Kidney (tissue), 14 donors: ENCODE results near the gene ARHGAP29. TPM values are rescaled to one million over a fixed set of nuclear protein-coding genes. Genes with fewer than 3 reads are reported as not detected.

ENCODE experiments used
- DNase-seq, 5 donors: peaks; one replicate each; pipeline ENCODE4 v3.0.0-alpha.2; 2013 to 2020
- FAIRE-seq: peaks from 2 replicates; lab custom pipeline; 2012; peaks lifted over from hg19 to GRCh38; lab: Jason Lieb, UNC
- H3K27ac ChIP-seq, 2 donors: one replicate each; pipeline ENCODE4 v1.7.0; 2013; ENCODE audit warnings: low read depth in 2 of 2, low read length in 2 of 2, inconsistent platforms in 1 of 2
- H3K27me3 ChIP-seq: one replicate; pipeline ENCODE4 v1.7.1; 2013; ENCODE audit warnings: low read length, inconsistent platforms; ENCODE audit not compliant: control insufficient read depth, insufficient read depth
- H3K36me3 ChIP-seq, 3 donors: one replicate each; pipeline versions ENCODE4 v1.7.0 to v1.7.1; 2013; ENCODE audit warnings: low read length in 3 of 3, control low read depth in 1 of 3, inconsistent platforms in 1 of 3; ENCODE audit not compliant: insufficient read depth in 3 of 3, control insufficient read depth in 2 of 3
- H3K4me1 ChIP-seq, 3 donors: one replicate each; pipeline versions ENCODE4 v1.7.0 to v1.7.1; 2013; ENCODE audit warnings: low read length in 3 of 3, inconsistent platforms in 1 of 3, low read depth in 1 of 3; ENCODE audit not compliant: control insufficient read depth in 2 of 3, insufficient read depth in 2 of 3
- H3K4me3 ChIP-seq, 3 donors: one replicate each; pipeline versions ENCODE4 v1.7.0 to v1.8.1; 2013; ENCODE audit warnings: low read length in 3 of 3, control low read depth in 1 of 3, inconsistent platforms in 1 of 3
- H3K9ac ChIP-seq, 3 donors: one replicate each; pipeline versions ENCODE4 v1.7.0 to v1.7.1; 2013; ENCODE audit warnings: low read length in 3 of 3, control low read depth in 1 of 3, inconsistent platforms in 1 of 3
- H3K9me3 ChIP-seq, 3 donors: one replicate each; pipeline versions ENCODE4 v1.7.0 to v1.7.1; 2013; ENCODE audit warnings: low read length in 3 of 3, control low read depth in 1 of 3, inconsistent platforms in 1 of 3; ENCODE audit not compliant: control insufficient read depth in 2 of 3, insufficient read depth in 1 of 3
- intact Hi-C: fragments of 100-400 bp; cut with DNase I; formaldehyde crosslinking; loops from one replicate; pipeline ENCODE4 v1.11.1; 2022
- polyA plus RNA-seq: library from polyadenylated mRNA; stranded (reverse); fragments of 350-450 nt; fragmentation: Illumina TruSeq; extraction: RNeasy Lipid Tissue Mini Kit (QIAGEN cat#74804); gene quantifications from one replicate; pipeline ENCODE4 v1.2.3, GENCODE V29; 2014; ENCODE audit warnings: low read depth, low replicate concordance; ENCODE audit not compliant: insufficient read depth
- total RNA-seq: library from RNA; stranded (reverse); fragmentation: NEBNext Ultra II Directional; extraction: Animal tissue kit (Norgen Biotek cat#: 25700); gene quantifications from one replicate; pipeline ENCODE4 v1.2.1, GENCODE V29; 2021
- TF ChIP-seq, protein P1 (sequence below): IDR thresholded peaks from 3 replicates; pipeline ENCODE4 v1.5.1; 2012; ENCODE audit warnings: mild to moderate bottlenecking, moderate library complexity, borderline replicate concordance; ENCODE audit not compliant: insufficient read depth; ENCODE audit errors: extremely low read depth
- donor health status: control.
- donor health status: control.
- donor health status: control.
- donor health status: control.
- donor health status: control.
- donor health status: DM: yes; HTN: yes; CAD: no.
- donor health status: Normal renal cell carcinoma (clear cell type).

Gene ARHGAP29
- total and polyA plus RNA-seq, 2 donors from 2014 or later: 15.9 to 145 TPM

DNA sequence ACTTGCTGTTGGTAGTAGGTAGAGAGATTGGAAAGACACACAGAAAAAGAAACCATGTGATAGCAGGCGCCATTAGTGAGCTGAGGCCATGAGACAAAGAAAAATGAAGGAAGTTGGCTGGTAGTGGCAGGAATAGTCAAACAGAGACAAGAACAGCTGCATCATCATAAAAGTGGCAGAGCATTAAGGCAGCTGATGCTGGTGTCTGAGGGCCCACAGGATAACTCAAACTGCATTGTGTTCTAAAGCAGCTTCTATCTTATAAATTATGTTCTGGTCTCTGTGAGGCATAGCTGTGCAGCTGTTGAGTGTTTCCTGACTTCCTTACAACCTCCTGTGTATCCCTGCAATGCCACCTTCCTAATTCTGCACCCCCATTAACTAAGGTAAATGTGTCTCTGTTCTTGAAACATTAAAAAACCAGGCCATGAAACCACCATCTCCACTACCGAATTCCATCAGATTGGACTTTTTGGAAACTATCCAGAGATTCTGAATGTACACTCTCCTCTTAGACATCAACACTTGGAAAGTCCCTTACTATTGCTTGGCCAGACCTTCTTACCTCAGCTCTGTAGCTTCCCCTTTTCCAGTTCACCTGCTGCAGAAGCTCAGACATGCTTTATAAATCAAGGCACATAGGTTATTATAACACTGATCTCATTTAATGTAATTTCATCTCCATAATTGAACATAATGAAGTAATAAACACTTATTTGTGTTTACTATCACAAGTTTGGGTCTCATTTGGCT, 23.4 kb upstream of the ARHGAP29 start:
- H3K27me3 ChIP-seq: no peaks in the 10 kb centered on the region
- TF ChIP-seq, protein P1, sequence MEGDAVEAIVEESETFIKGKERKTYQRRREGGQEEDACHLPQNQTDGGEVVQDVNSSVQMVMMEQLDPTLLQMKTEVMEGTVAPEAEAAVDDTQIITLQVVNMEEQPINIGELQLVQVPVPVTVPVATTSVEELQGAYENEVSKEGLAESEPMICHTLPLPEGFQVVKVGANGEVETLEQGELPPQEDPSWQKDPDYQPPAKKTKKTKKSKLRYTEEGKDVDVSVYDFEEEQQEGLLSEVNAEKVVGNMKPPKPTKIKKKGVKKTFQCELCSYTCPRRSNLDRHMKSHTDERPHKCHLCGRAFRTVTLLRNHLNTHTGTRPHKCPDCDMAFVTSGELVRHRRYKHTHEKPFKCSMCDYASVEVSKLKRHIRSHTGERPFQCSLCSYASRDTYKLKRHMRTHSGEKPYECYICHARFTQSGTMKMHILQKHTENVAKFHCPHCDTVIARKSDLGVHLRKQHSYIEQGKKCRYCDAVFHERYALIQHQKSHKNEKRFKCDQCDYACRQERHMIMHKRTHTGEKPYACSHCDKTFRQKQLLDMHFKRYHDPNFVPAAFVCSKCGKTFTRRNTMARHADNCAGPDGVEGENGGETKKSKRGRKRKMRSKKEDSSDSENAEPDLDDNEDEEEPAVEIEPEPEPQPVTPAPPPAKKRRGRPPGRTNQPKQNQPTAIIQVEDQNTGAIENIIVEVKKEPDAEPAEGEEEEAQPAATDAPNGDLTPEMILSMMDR: no peak
- no peak overlapping the region for H3K4me3 ChIP-seq
- DNase-seq (no peak), FAIRE-seq (no peak)
- H3K36me3 ChIP-seq: no peaks in the 10 kb centered on the region
- peaks cover 0 to 9% (median 3%) of the 10 kb centered on the region in 3 donors for H3K4me1 ChIP-seq
- no peak overlapping the region for H3K27ac ChIP-seq
- H3K9ac ChIP-seq: no peak overlapping the region
- intact Hi-C loops: no loop called here
- H3K9me3 ChIP-seq: no peaks in the 10 kb centered on the region

DNA sequence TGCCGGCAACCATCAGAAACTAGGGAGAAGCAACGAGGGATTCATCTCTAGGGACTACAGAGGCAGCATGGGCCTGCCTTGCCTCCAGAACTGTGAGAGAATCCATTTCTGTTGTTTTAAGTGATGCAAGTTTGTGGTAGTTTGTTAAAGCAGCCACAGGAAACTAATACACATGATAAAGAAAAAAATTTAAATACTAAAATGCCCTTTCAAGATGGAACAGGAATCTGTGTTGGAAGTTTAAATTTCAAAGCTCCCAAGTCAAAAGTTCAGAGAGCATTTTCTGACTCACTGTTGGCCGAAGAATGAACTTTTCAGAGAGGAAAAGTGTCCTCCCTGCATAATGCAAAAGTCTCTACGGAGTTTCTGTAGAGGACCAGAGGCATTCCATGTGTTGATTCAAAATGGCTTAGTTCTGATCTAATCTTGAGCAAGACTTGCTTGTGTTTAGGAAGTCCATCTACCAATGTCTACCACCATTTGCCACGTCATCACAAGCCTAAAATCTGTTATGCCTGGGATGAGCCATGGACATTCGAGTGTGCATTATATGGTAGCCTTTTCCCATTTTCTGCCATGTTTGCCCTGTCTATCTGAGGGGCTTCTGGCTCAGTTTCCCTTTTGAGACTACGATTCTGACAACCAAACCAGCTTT, 22.4 kb upstream of the ARHGAP29 start:
- DNase-seq: no peak

DNA sequence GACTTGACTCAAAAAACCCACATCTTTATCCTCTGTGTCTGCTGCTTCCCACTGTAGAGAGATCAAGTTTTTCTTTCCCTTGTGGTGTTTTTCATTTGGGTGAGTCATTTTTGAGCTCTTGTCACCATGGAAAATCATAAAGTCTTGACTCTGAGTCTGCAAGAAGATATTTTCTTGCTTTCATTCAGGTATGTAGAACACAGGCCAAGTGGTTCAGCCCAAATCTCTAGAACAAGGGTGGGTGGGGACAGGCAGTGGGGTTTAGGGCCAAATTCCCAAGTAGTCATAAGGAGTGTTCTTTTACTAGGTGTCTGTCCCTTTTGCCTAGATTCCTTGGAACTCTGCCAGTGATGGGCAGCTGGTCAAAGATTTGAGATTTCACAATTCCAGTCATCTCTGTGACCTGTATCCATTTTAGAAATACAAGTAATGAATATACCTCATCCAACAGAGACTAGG, 21.5 kb upstream of the ARHGAP29 start:
- Histone ChIP-seq H3K4me1 (peaks cover 0 to 7% (median 0%) of the 10 kb centered on the region in 3 donors), H3K9ac (no peak overlapping the region), H3K27me3 (no peaks in the 10 kb centered on the region), H3K36me3 (no peaks in the 10 kb centered on the region), H3K4me3 (no peak overlapping the region), H3K27ac (no peak overlapping the region), H3K9me3 (no peaks in the 10 kb centered on the region)
- DNase-seq (no peak), FAIRE-seq (no peak)
- TF ChIP-seq, protein P1: no peak
- intact Hi-C loops: no loop called here

More for the DNA sequence above, 22.4 kb upstream of the ARHGAP29 start:
- Histone ChIP-seq H3K4me3 (no peak overlapping the region), H3K36me3 (no peaks in the 10 kb centered on the region), H3K4me1 (peaks cover 0 to 7% (median 0%) of the 10 kb centered on the region in 3 donors), H3K27me3 (no peaks in the 10 kb centered on the region), H3K9me3 (no peaks in the 10 kb centered on the region), H3K9ac (no peak overlapping the region), H3K27ac (no peak overlapping the region)
- intact Hi-C loops: no loop called here
- no peak for FAIRE-seq
- TF ChIP-seq, protein P1: no peak
